AG04449 (cell line): ENCODE measurements around the gene HOXB6.

ENCODE experiments used
- CTCF ChIA-PET: fragments of 350-600 bp; formaldehyde crosslinking; extraction: SDS; loops from one replicate; lab custom pipeline; 2021; ENCODE audit warnings: antibody characterized with exemption; lab: Yijun Ruan, JAX
- POLR2A ChIA-PET: fragments of 400-600, 350-600 bp; formaldehyde crosslinking; extraction: SDS; loops from one replicate; lab custom pipeline; 2020; ENCODE audit warnings: antibody characterized with exemption, inconsistent platforms; lab: Yijun Ruan, JAX
- DNase-seq: peaks from one replicate; pipeline ENCODE4 v3.0.0-alpha.2; 2010; ENCODE audit warnings: low read depth, low spot score
- H3K4me3 ChIP-seq: 2 replicates; pipeline ENCODE4 v1.5.1; 2011; ENCODE audit warnings: low read depth, mild to moderate bottlenecking, control low read depth, low read length
- CTCF ChIP-seq: IDR thresholded peaks from one replicate; pipeline ENCODE4 v1.5.1; 2011; ENCODE audit warnings: mild to moderate bottlenecking, moderate library complexity, low read length, control low read depth, inconsistent platforms; ENCODE audit not compliant: insufficient read depth; ENCODE audit errors: missing control alignments

HOXB6 gene

GRCh38 chr17:48601539-48602425 lies 3.0 kb downstream of the HOXB6 start:
- no peak for TF ChIP-seq CTCF
- no peak for DNase-seq
- H3K4me3 ChIP-seq = peak overlapping the region; percentile 68
- ChIA-PET CTCF (interaction anchor here (0.6 to 2.3 kb wide), 10 partner anchors 8 to 268 kb away, joined by 3 to 14 read pairs (median 4); no protein-coding TSS in a partner anchor), POLR2A (no interaction called here)

- CTCF ChIA-PET = interaction anchor here (0.7 to 2.3 kb wide), 7 partner anchors 8 to 267 kb away, joined by 3 to 14 read pairs (median 4); no protein-coding TSS in a partner anchor
- POLR2A ChIA-PET = interaction anchor here (0.6 kb wide), 1 partner anchor 38 kb away, joined by 3 read pairs; no protein-coding TSS in a partner anchor
- H3K4me3 ChIP-seq = peak overlapping the region; percentile 68
- DNase-seq = no peak
- no peak for TF ChIP-seq CTCF
Observed at GRCh38 chr17:48601207-48601538, 3.6 kb downstream of the HOXB6 start.

- POLR2A ChIA-PET = interaction anchor here (0.6 kb wide), 2 partner anchors 37 to 41 kb away, joined by 3 to 4 read pairs; no protein-coding TSS in a partner anchor
- TF ChIP-seq CTCF = no peak
- CTCF ChIA-PET = interaction anchor here (0.7 to 2.3 kb wide), 8 partner anchors 9 to 266 kb away, joined by 3 to 14 read pairs (median 4); no protein-coding TSS in a partner anchor
- H3K4me3 ChIP-seq = peak overlapping the region; percentile 68
- no peak for DNase-seq
Observed at GRCh38 chr17:48600244-48601098, 4.3 kb downstream of the HOXB6 start.

- ChIA-PET POLR2A (no interaction called here), CTCF (interaction anchor here (1.3 to 2.2 kb wide), 6 partner anchors 9 to 265 kb away, joined by 3 to 7 read pairs (median 5); no protein-coding TSS in a partner anchor)
- DNase-seq = no peak
- peak overlapping the region; percentile 13 for H3K4me3 ChIP-seq
- no peak for TF ChIP-seq CTCF
Observed at GRCh38 chr17:48599354-48599753, 5.4 kb downstream of the HOXB6 start.

GRCh38 chr17:48598736-48599135 lies 6.0 kb downstream of the HOXB6 start:
- no peak for TF ChIP-seq CTCF
- ChIA-PET CTCF (interaction anchor here (0.6 to 2.2 kb wide), 9 partner anchors 7 to 340 kb away, joined by 3 to 8 read pairs (median 5); no protein-coding TSS in a partner anchor), POLR2A (interaction anchor here (0.8 to 1.3 kb wide), 5 partner anchors 10 to 47 kb away, joined by 3 to 6 read pairs (median 4); no protein-coding TSS in a partner anchor)
- no peak for DNase-seq
- H3K4me3 ChIP-seq = peak overlapping the region; percentile 76
